K562 (cell line): Measurements from ENCODE around the gene TTC39B.

Experiments used
- CBX2 ChIP-seq: fragments of 200-600 bp; sonication (generic); IDR thresholded peaks from one replicate; pipeline ENCODE4 v1.6.1; 2012; ENCODE audit warnings: mild to moderate bottlenecking, low read length, inconsistent platforms; ENCODE audit not compliant: insufficient read depth, poor library complexity, severe bottlenecking
- FOS ChIP-seq: IDR thresholded peaks from 3 replicates; pipeline ENCODE4 v1.6.1; 2011; ENCODE audit not compliant: insufficient read length; ENCODE audit errors: extremely low read depth
- NBN ChIP-seq: fragments of 450-650 bp; IDR thresholded peaks from 2 replicates; pipeline ENCODE4 v1.6.1; 2016; ENCODE audit warnings: low read depth, mild to moderate bottlenecking
- SMC3 ChIP-seq: conservative IDR thresholded peaks from 2 replicates; pipeline ENCODE4 v1.6.1; 2011; ENCODE audit warnings: low read depth, low read length, improper control_type of control experiment; ENCODE audit not compliant: insufficient read depth
- ZNF695 ChIP-seq: fragments of 450-650 bp; formaldehyde crosslinking; IDR thresholded peaks from 2 replicates; pipeline ENCODE4 v1.4.0; 2020; ENCODE audit warnings: mild to moderate bottlenecking, moderate library complexity
- ZSCAN29 ChIP-seq: fragments of 450-650 bp; IDR thresholded peaks from 2 replicates; pipeline ENCODE4 v1.6.1; 2017
- ZZZ3 ChIP-seq: fragments of 450-650 bp; IDR thresholded peaks from 2 replicates; pipeline ENCODE4 v1.6.1; 2016; ENCODE audit warnings: antibody characterized with exemption, mild to moderate bottlenecking, moderate library complexity
- TF ChIP-seq, protein P1 (sequence below), 3 experiments: IDR thresholded peaks in 2 of 3; conservative IDR thresholded peaks in 1 of 3; 2 replicates each; pipeline ENCODE4 v1.5.1; 2011 to 2012; ENCODE audit warnings: low read length in 3 of 3, mild to moderate bottlenecking in 3 of 3, control low read depth in 2 of 3, improper control_type of control experiment in 1 of 3, inconsistent platforms in 1 of 3, low read depth in 1 of 3, mixed read lengths in 1 of 3, moderate library complexity in 1 of 3; ENCODE audit not compliant: insufficient read depth in 2 of 3
- TF ChIP-seq, protein P2 (sequence below): fragments of 200-800 bp; sonication (Bioruptor generic); IDR thresholded peaks from 2 replicates; pipeline ENCODE4 v1.6.1; 2017; ENCODE audit warnings: missing genetic modification characterization, missing compliant biosample characterization
- TF ChIP-seq, protein P3 (sequence below): sonication (generic); formaldehyde crosslinking; IDR thresholded peaks from 2 replicates; pipeline ENCODE4 v1.9.0; 2022; ENCODE audit warnings: mild to moderate bottlenecking, missing genetic modification reagents

DNA sequence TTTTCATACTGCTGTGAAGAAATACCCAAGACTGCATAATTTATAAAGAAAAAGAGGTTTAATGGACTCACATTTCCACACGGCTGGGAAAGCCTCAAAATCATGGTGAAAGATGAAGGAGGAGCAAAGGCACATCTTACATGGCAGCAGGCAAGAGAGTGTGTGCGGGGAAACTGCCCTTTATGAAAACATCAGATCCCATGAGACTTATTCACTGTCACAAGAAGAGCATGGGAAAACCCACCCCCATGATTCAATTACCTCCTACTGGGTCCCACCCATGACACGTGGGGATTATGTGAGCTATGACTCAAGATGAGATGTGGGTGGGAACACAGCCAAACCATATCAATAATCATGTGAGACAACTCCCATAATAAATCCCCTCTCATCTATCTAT lies 8.7 kb downstream of the TTC39B start:
- TF ChIP-seq NBN: no peak
- TF ChIP-seq, protein P1, sequence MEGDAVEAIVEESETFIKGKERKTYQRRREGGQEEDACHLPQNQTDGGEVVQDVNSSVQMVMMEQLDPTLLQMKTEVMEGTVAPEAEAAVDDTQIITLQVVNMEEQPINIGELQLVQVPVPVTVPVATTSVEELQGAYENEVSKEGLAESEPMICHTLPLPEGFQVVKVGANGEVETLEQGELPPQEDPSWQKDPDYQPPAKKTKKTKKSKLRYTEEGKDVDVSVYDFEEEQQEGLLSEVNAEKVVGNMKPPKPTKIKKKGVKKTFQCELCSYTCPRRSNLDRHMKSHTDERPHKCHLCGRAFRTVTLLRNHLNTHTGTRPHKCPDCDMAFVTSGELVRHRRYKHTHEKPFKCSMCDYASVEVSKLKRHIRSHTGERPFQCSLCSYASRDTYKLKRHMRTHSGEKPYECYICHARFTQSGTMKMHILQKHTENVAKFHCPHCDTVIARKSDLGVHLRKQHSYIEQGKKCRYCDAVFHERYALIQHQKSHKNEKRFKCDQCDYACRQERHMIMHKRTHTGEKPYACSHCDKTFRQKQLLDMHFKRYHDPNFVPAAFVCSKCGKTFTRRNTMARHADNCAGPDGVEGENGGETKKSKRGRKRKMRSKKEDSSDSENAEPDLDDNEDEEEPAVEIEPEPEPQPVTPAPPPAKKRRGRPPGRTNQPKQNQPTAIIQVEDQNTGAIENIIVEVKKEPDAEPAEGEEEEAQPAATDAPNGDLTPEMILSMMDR (IDR thresholded peaks at IDR 0.05 in 2 of 3, conservative IDR thresholded peaks at IDR 0.05 in 1 of 3; ENCODE audit: insufficient read depth in 2 of 3, low read depth in 1 of 3, low read length in 3 of 3): no peak
- no peak for TF ChIP-seq ZNF695 (CRISPR knock-in tag)
- no peak for TF ChIP-seq SMC3
- TF ChIP-seq, protein P2, sequence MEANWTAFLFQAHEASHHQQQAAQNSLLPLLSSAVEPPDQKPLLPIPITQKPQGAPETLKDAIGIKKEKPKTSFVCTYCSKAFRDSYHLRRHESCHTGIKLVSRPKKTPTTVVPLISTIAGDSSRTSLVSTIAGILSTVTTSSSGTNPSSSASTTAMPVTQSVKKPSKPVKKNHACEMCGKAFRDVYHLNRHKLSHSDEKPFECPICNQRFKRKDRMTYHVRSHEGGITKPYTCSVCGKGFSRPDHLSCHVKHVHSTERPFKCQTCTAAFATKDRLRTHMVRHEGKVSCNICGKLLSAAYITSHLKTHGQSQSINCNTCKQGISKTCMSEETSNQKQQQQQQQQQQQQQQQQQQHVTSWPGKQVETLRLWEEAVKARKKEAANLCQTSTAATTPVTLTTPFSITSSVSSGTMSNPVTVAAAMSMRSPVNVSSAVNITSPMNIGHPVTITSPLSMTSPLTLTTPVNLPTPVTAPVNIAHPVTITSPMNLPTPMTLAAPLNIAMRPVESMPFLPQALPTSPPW (CRISPR knock-in tag): no peak
- TF ChIP-seq FOS: no peak
- TF ChIP-seq ZSCAN29: no peak
- no peak for TF ChIP-seq ZZZ3
- TF ChIP-seq, protein P3, sequence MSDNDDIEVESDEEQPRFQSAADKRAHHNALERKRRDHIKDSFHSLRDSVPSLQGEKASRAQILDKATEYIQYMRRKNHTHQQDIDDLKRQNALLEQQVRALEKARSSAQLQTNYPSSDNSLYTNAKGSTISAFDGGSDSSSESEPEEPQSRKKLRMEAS: no peak
- TF ChIP-seq CBX2: no peak
